ENCODE results near the gene AKAP5. TPM values are rescaled to one million over a fixed set of nuclear protein-coding genes. Genes with fewer than 3 reads are reported as not detected.

The AKAP5 gene
- total and polyA plus RNA-seq, 9 of the 15 experiments (the other 6 are each of a cell fraction or from before 2014, with no cell fraction given), result 0.06 to 0.94 (median 0.34) TPM

- TF ChIP-seq ZBTB49 (CRISPR knock-in tag; IDR thresholded peaks at IDR 0.05; ENCODE audit: borderline replicate concordance), result no peak
- peak; percentile 13 for TF ChIP-seq MEIS2 (IDR thresholded peaks at IDR 0.05; ENCODE audit: partially characterized antibody)
- TF ChIP-seq RFX7 (CRISPR knock-in tag; IDR thresholded peaks at IDR 0.05), result no peak
- no peak for TF ChIP-seq ZNF407 (IDR thresholded peaks at IDR 0.05; ENCODE audit: low read depth)
- no peak for TF ChIP-seq HNRNPH1 (optimal IDR thresholded peaks at IDR 0.05; ENCODE audit: low read depth, low read length)
- TF ChIP-seq ZNF639 (CRISPR knock-in tag; conservative IDR thresholded peaks at IDR 0.05 in 1 of 2, IDR thresholded peaks at IDR 0.05 in 1 of 2), result peak in 1 of 2 experiments; percentile 33; a peak in 1 of 4 replicates
- TF ChIP-seq SAFB (IDR thresholded peaks at IDR 0.05; ENCODE audit: borderline replicate concordance, low read depth, low read length), result 0 out of 2 replicates have a peak, but pooled peaks have one; percentile 16
- TF ChIP-seq EHMT2 (IDR thresholded peaks at IDR 0.05), result no peak
- no peak for TF ChIP-seq PRPF4 (IDR thresholded peaks at IDR 0.05; ENCODE audit: insufficient read depth, low read depth, low read length, poor library complexity, severe bottlenecking)
- TF ChIP-seq ZNF121 (CRISPR knock-in tag; conservative IDR thresholded peaks at IDR 0.05), result no peak
Observed at GRCh38 chr14:64503434-64504309, 38.4 kb downstream of the AKAP5 start, which contains the start of gene ZBTB25 (continued).

All from K562 (cell line).